ENCODE results near the gene IFNK.

- TF ChIP-seq ZBTB33 (IDR thresholded peaks at IDR 0.05; ENCODE audit: borderline replicate concordance, low read depth), result no peak
- TF ChIP-seq POLR2AphosphoS5 (IDR thresholded peaks at IDR 0.05; ENCODE audit: low read depth, low read length), result no peak
- TF ChIP-seq RAD21 (IDR thresholded peaks at IDR 0.05; ENCODE audit: low read length), result no peak
These were observed 45.8 kb upstream of the IFNK start for GRCh38 chr9:27478322-27478721.
